ENCODE measurements around the gene HNRNPF. TPM values are rescaled to one million over a fixed set of nuclear protein-coding genes. Genes with fewer than 3 reads are reported as not detected.
A peak's percentile ranks its signal among the peaks of the same experiment; 100 is the strongest.
"Not testable (repeated sequence)": the region's sequence is repeated elsewhere in the genome, so short reads cannot be mapped to it uniquely, and the experiment has no call there.

HNRNPF gene, protein sequence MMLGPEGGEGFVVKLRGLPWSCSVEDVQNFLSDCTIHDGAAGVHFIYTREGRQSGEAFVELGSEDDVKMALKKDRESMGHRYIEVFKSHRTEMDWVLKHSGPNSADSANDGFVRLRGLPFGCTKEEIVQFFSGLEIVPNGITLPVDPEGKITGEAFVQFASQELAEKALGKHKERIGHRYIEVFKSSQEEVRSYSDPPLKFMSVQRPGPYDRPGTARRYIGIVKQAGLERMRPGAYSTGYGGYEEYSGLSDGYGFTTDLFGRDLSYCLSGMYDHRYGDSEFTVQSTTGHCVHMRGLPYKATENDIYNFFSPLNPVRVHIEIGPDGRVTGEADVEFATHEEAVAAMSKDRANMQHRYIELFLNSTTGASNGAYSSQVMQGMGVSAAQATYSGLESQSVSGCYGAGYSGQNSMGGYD
- total RNA-seq (100 to 1,000 TPM; 101 to 185 (median 150) TPM), polyA plus RNA-seq (100 to 1,000 TPM; 117 to 194 (median 134) TPM)

DNA sequence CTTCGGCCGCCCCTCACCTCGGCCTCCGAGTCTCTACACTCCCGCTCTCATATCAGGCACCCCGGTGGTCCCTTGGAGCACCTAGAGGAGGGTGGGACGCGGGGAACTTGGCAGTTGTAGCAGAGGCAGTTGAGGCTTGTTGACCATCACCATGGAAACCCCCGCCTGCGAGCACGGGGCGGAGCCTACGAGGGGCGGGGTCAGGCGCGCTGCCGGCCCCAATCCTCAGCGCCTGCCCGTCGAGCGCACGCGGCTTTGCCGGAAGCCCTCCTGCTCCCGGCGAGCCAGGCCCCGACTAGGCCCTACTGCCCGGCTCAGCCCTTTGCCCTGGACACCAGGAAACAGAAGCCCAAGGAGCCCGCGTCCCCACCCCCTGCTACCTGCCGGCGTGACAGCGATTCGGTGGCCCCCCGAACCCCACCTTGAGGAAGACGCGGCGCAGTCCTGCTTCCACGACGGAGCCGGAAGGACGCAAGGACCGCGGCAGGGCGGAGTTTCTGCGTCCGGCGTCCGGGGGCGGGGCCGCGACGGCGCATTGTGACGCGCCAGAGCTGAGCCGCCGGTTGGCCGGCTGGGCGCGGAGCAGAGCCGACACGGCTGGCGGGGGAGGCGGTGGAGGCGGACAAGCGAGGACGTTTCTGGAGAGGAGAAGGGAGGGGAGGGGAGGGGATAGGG lies at the start of gene HNRNPF:
Gene HNRNPF, minus strand, starts transcription at position 477 of the 675 bp plus-strand sequence. CDS start 21,302 bp downstream, outside the sequence.
- DNase-seq: peak; percentile 98
- H3K36me3 ChIP-seq: no peaks in the 10 kb centered on the region
- H3K27me3 ChIP-seq: no peaks in the 10 kb centered on the region
- H3K4me1 ChIP-seq: peaks cover 0 to 48% (median 37%) of the 10 kb centered on the region in 4 donors
- peak within 1 kb of the TSS; percentile 64 to 91 (median 80) for H3K4me3 ChIP-seq
- WGBS, 2 donors: 0% methylated on average over 68 of the region's 68 CpGs
- intact Hi-C loops (cut with DNase I): loop anchor here (1.0 kb wide), 1 partner anchor 27 kb away; no protein-coding TSS in a partner anchor
- no peaks in the 10 kb centered on the region for H3K9me3 ChIP-seq
- TF ChIP-seq, protein P1, sequence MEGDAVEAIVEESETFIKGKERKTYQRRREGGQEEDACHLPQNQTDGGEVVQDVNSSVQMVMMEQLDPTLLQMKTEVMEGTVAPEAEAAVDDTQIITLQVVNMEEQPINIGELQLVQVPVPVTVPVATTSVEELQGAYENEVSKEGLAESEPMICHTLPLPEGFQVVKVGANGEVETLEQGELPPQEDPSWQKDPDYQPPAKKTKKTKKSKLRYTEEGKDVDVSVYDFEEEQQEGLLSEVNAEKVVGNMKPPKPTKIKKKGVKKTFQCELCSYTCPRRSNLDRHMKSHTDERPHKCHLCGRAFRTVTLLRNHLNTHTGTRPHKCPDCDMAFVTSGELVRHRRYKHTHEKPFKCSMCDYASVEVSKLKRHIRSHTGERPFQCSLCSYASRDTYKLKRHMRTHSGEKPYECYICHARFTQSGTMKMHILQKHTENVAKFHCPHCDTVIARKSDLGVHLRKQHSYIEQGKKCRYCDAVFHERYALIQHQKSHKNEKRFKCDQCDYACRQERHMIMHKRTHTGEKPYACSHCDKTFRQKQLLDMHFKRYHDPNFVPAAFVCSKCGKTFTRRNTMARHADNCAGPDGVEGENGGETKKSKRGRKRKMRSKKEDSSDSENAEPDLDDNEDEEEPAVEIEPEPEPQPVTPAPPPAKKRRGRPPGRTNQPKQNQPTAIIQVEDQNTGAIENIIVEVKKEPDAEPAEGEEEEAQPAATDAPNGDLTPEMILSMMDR (IDR thresholded peaks at IDR 0.05): no peak
- TF ChIP-seq EP300 (IDR thresholded peaks at IDR 0.05) (no peak), POLR2A (IDR thresholded peaks at IDR 0.05) (peak; percentile 93 to 95), POLR2AphosphoS5 (IDR thresholded peaks at IDR 0.05) (peak; percentile 97 to 99 (median 98))
- H3K27ac ChIP-seq: peak within 1 kb of the TSS; percentile 94 to 99 (median 99)

DNA sequence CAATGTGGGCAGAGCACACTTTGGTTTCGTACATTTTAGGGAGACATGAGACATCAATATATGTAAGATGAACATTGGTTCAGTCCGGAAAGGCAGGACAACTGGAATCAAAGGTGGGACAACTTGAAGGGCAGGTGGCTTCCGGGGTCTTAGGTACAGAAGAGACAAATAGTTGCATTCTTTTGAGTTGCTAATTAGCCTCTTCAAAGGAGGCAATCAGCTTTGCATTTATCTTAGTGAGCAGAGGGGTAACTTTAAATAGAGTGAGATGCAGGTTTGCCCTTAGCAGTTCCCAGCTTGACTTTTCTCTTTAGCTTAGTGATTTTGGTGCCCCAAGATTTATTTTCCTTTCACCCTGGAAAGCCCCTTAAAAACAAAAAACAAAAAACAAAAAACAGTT lies 49.2 kb upstream of the HNRNPF start:
- DNase-seq: no peak
- no peaks in the 10 kb centered on the region for H3K9me3 ChIP-seq
- WGBS, 2 donors: 85 to 93% methylated on average over 3 of the region's 3 CpGs

DNA sequence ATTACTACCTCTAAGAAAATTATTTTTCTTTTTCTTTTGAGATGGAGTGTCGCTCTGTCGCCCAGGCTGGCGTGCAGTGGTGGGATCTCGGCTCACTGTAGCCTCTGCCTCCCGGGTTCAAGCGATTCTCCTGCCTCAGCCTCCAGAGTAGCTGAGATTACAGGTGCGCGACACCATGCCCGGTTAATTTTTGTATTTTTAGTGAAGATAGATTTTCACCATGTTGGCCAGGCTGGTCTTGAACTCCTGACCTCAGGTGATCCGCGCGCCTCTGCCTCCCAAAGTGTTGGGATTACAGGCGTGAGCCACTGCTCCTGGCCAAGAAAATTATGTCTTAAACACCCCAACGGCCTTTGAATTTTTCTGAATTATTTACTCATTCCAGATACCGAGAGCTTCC lies 47.6 kb upstream of the HNRNPF start:
- Histone ChIP-seq H3K27ac (peak overlapping the region; percentile 85 to 91 (median 88)), H3K4me3 (peak overlapping the region in 3 of 4 donors; percentile 47 to 59 (median 55)), H3K4me1 (peaks cover 0 to 14% (median 11%) of the 10 kb centered on the region in 4 donors)
- intact Hi-C loops (cut with DNase I); H3K27me3 ChIP-seq; H3K9me3 ChIP-seq; H3K36me3 ChIP-seq: not testable (repeated sequence)
- DNase-seq: peak; percentile 57
- WGBS, 2 donors: 94 to 96% methylated on average over 15 of the region's 15 CpGs

More for the DNA sequence above, 49.2 kb upstream of the HNRNPF start:
- Histone ChIP-seq H3K4me1 (peaks cover 0 to 19% (median 11%) of the 10 kb centered on the region in 4 donors), H3K27me3 (no peaks in the 10 kb centered on the region), H3K36me3 (no peaks in the 10 kb centered on the region), H3K27ac (no peak overlapping the region), H3K4me3 (no peak overlapping the region)
- intact Hi-C loops (cut with DNase I): no loop called here
- TF ChIP-seq, protein P1 (IDR thresholded peaks at IDR 0.05): no peak
- TF ChIP-seq EP300 (IDR thresholded peaks at IDR 0.05): no peak
- no peak for TF ChIP-seq POLR2A (IDR thresholded peaks at IDR 0.05)
- TF ChIP-seq POLR2AphosphoS5 (IDR thresholded peaks at IDR 0.05): no peak

DNA sequence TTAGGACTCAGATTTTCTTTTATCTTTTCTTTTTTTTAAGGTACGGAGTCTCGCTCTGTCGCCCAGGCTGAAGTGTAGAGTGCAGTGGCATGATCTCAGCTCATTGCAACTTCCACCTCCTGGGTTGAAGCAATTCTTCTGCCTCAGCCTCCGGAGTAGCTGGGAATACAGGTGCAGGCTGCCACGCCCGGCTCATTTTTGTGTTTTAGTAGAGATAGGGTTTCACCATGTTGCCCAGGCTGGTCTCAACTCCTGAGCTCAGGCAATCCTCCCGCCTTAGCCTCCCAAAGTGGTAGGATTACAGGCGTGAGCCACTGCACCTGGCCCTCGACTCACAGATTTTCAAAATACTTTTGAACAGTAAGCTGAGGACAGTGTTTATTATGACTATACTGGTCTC lies 45.0 kb upstream of the HNRNPF start:
- H3K4me3 ChIP-seq; H3K27me3 ChIP-seq; H3K9me3 ChIP-seq; intact Hi-C loops (cut with DNase I); H3K36me3 ChIP-seq: not testable (repeated sequence)
- 65 to 78% methylated on average over 9 of the region's 9 CpGs for WGBS, 2 donors
- Histone ChIP-seq H3K4me1 (peaks cover 0 to 14% (median 11%) of the 10 kb centered on the region in 4 donors), H3K27ac (peak overlapping the region in 2 of 4 donors; percentile 90 to 91)
- peak; percentile 55 for DNase-seq

DNA sequence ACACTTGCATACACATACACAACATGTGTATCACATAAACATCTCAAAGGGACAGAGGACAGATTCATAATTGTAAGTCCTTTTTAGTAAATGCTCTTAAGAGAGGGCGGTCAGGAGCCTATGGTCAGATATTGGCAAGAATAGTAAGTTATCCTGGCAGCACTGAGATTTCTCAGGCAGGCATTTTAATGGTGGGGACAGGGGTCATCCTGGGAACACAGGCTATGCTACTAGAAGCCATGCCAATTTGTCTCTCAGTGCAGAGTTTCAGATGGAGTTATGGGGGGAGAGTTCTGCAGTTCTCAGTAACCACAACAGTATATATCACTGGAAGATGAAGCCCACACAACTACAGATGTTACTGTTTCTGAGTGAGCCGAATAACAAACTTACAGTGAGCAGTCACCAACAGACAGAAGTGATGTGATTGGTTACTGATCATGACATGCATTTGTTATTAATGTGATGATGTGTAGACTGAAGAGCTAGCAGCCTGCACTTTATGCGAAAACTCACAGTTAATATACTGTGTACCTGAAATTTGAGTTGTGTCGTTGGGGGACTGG lies 44.4 kb upstream of the HNRNPF start:
- peaks cover 0 to 14% (median 11%) of the 10 kb centered on the region in 4 donors for H3K4me1 ChIP-seq
- no peaks in the 10 kb centered on the region for H3K27me3 ChIP-seq
- intact Hi-C loops (cut with DNase I): no loop called here
- H3K4me3 ChIP-seq: no peak overlapping the region
- TF ChIP-seq EP300 (IDR thresholded peaks at IDR 0.05) (no peak), POLR2A (IDR thresholded peaks at IDR 0.05) (no peak), POLR2AphosphoS5 (IDR thresholded peaks at IDR 0.05) (no peak)
- TF ChIP-seq, protein P1 (IDR thresholded peaks at IDR 0.05): no peak
- no peak overlapping the region for H3K27ac ChIP-seq
- DNase-seq: no peak
- no peaks in the 10 kb centered on the region for H3K36me3 ChIP-seq
- 70 to 77% methylated on average over 4 of the region's 4 CpGs for WGBS, 2 donors
- no peaks in the 10 kb centered on the region for H3K9me3 ChIP-seq
